Hepatocyte (in vitro differentiated cells): ENCODE results near the gene KIF23. TPM values are rescaled to one million over a fixed set of nuclear protein-coding genes. Genes with fewer than 3 reads are reported as not detected.

Experiments used
- DNase-seq: peaks from one replicate; pipeline ENCODE4 v3.0.0-alpha.2; 2016; ENCODE audit warnings: low spot score
- H2AFZ ChIP-seq: fragments of 200-600 bp; sonication (generic); 2 replicates; pipeline ENCODE4 v1.6.0; 2016; ENCODE audit warnings: antibody characterized with exemption, mild to moderate bottlenecking
- H3K27ac ChIP-seq: fragments of 200-600 bp; sonication (generic); 2 replicates; pipeline ENCODE4 v1.5.1; 2016; ENCODE audit warnings: mild to moderate bottlenecking
- H3K27me3 ChIP-seq: fragments of 200-600 bp; sonication (generic); 2 replicates; pipeline ENCODE4 v1.6.1; 2016
- H3K36me3 ChIP-seq: fragments of 200-600 bp; sonication (generic); replicated peaks from 2 replicates; pipeline ENCODE4 v1.5.1; 2016; ENCODE audit warnings: low read depth; ENCODE audit not compliant: insufficient read depth
- H3K4me1 ChIP-seq: fragments of 200-600 bp; sonication (generic); 2 replicates; pipeline ENCODE4 v1.5.1; 2016; ENCODE audit warnings: mild to moderate bottlenecking, moderate library complexity; ENCODE audit not compliant: insufficient read depth
- H3K4me2 ChIP-seq: fragments of 200-600 bp; sonication (generic); 2 replicates; pipeline ENCODE4 v1.6.0; 2016
- H3K4me3 ChIP-seq: fragments of 200-600 bp; sonication (generic); 2 replicates; pipeline ENCODE4 v1.5.1; 2016; ENCODE audit warnings: mild to moderate bottlenecking
- H3K79me2 ChIP-seq: fragments of 200-600 bp; sonication (generic); 2 replicates; pipeline ENCODE4 v1.6.0; 2017; ENCODE audit warnings: mild to moderate bottlenecking
- H3K9me2 ChIP-seq: fragments of 200-600 bp; sonication (generic); replicated peaks from 2 replicates; pipeline ENCODE4 v1.6.0; 2017; ENCODE audit warnings: mild to moderate bottlenecking; ENCODE audit not compliant: insufficient read depth
- H3K9me3 ChIP-seq: fragments of 200-600 bp; sonication (generic); 2 replicates; pipeline ENCODE4 v1.5.1; 2016; ENCODE audit warnings: low read depth, mild to moderate bottlenecking
- H4K20me1 ChIP-seq: fragments of 200-600 bp; sonication (generic); 2 replicates; pipeline ENCODE4 v1.6.0; 2016; ENCODE audit warnings: mild to moderate bottlenecking; ENCODE audit not compliant: insufficient read depth, poor library complexity, severe bottlenecking
- CTCF ChIP-seq: fragments of 200-600 bp; sonication (generic); IDR thresholded peaks from 2 replicates; pipeline ENCODE4 v1.5.1; 2016; ENCODE audit warnings: antibody characterized with exemption, mild to moderate bottlenecking; ENCODE audit not compliant: poor library complexity
- EZH2 ChIP-seq: fragments of 200-600 bp; sonication (generic); IDR thresholded peaks from 2 replicates; pipeline ENCODE4 v1.6.1; 2016; ENCODE audit warnings: antibody characterized with exemption, mild to moderate bottlenecking, borderline replicate concordance
- EZH2phosphoT487 ChIP-seq: fragments of 200-600 bp; sonication (generic); IDR thresholded peaks from one replicate; pipeline ENCODE4 v1.6.1; 2018; ENCODE audit warnings: antibody characterized with exemption, mild to moderate bottlenecking, low read depth, moderate library complexity; ENCODE audit not compliant: unreplicated experiment, severe bottlenecking
- WGBS: methylation state at CpG from one replicate; pipeline ENCODE4 v1.1.6; 2016; ENCODE audit warnings: low lambda C conversion rate; ENCODE audit errors: missing lambda C conversion rate; 5-methylcytosine and 5-hydroxymethylcytosine counted together
- polyA plus RNA-seq: library from polyadenylated mRNA; unstranded; fragments of >200 nt; fragmentation: Nextera tagmentation; extraction: Ambion mirVana; gene quantifications from 2 replicates; pipeline ENCODE4 v1.2.1, GENCODE V29; 2016
- total RNA-seq: library from RNA; depleted of rRNA; stranded (reverse); fragments of >200 nt; gene quantifications from 2 replicates; pipeline ENCODE4 v1.2.3, GENCODE V29; 2014

KIF23 gene
- total and polyA plus RNA-seq, 2 experiments from 2014 or later: 12.0 to 14.1 TPM

- Histone ChIP-seq H3K36me3 (no peaks in the 10 kb centered on the region), H3K79me2 (no peaks in the 10 kb centered on the region), H4K20me1 (no peaks in the 10 kb centered on the region), H3K4me2 (no peak overlapping the region), H3K27me3 (no peaks in the 10 kb centered on the region), H3K9me2 (no peaks in the 10 kb centered on the region), H3K4me3 (no peak overlapping the region), H3K9me3 (no peaks in the 10 kb centered on the region), H3K4me1 (peaks cover 6% of the 10 kb centered on the region), H2AFZ (no peak overlapping the region), H3K27ac (peak overlapping the region; percentile 53)
- TF ChIP-seq EZH2phosphoT487 (no peak), EZH2 (no peak), CTCF (no peak)
- no peak for DNase-seq
- 92% methylated on average over 11 of the region's 11 CpGs for WGBS
These were observed 22.9 kb upstream of the KIF23 start for GRCh38 chr15:69391046-69391757.

- no peaks in the 10 kb centered on the region for H3K9me2 ChIP-seq
- H3K27me3 ChIP-seq: no peaks in the 10 kb centered on the region
- H3K27ac ChIP-seq: no peak overlapping the region
- H3K9me3 ChIP-seq: no peaks in the 10 kb centered on the region
- 49% methylated on average over 4 of the region's 4 CpGs for WGBS
- no peak for TF ChIP-seq EZH2
- no peak for TF ChIP-seq CTCF
- no peak for TF ChIP-seq EZH2phosphoT487
- H3K36me3 ChIP-seq: no peaks in the 10 kb centered on the region
- no peaks in the 10 kb centered on the region for H3K79me2 ChIP-seq
- H3K4me3 ChIP-seq: no peak overlapping the region
- no peak for DNase-seq
- no peak overlapping the region for H3K4me2 ChIP-seq
- H3K4me1 ChIP-seq: peaks cover 6% of the 10 kb centered on the region
- no peaks in the 10 kb centered on the region for H4K20me1 ChIP-seq
- no peak overlapping the region for H2AFZ ChIP-seq
These were observed 21.8 kb upstream of the KIF23 start for GRCh38 chr15:69392352-69392751.

GRCh38 chr15:69393831-69394491 is 20.2 kb upstream of the KIF23 start:
- Histone ChIP-seq H3K27ac (no peak overlapping the region), H3K9me2 (no peaks in the 10 kb centered on the region), H4K20me1 (no peaks in the 10 kb centered on the region), H3K36me3 (no peaks in the 10 kb centered on the region), H2AFZ (no peak overlapping the region), H3K27me3 (no peaks in the 10 kb centered on the region), H3K4me1 (peaks cover 6% of the 10 kb centered on the region), H3K9me3 (no peaks in the 10 kb centered on the region), H3K4me3 (no peak overlapping the region), H3K79me2 (no peaks in the 10 kb centered on the region), H3K4me2 (peak overlapping the region; percentile 49)
- TF ChIP-seq EZH2phosphoT487 (no peak), EZH2 (no peak), CTCF (no peak)
- 84% methylated on average over 11 of the region's 11 CpGs for WGBS
- DNase-seq: no peak
